Activated naive CD4-positive, alpha-beta T cell treated with anti-CD3 and anti-CD28 coated beads for 36 hours (primary cell): ENCODE measurements around the gene FAT1. TPM values are rescaled to one million over a fixed set of nuclear protein-coding genes. Genes with fewer than 3 reads are reported as not detected.

Source experiments
- CTCF ChIA-PET: fragments of 350-600 bp; sonication (Branson Sonifier 250); formaldehyde crosslinking; loops from one replicate; lab custom pipeline; 2021; ENCODE audit warnings: antibody characterized with exemption; lab: Charles Lee
- DNase-seq: peaks from one replicate; pipeline ENCODE4 v3.0.0-alpha.2; 2020
- H3K27ac Mint-ChIP-seq: one replicate; pipeline ENCODE4 v1.8.0; 2021; ENCODE audit warnings: mild to moderate bottlenecking, mixed read lengths
- H3K27me3 Mint-ChIP-seq: one replicate; pipeline ENCODE4 v1.8.0; 2021; ENCODE audit warnings: low read depth, mixed read lengths
- H3K36me3 Mint-ChIP-seq: one replicate; pipeline ENCODE4 v1.8.0; 2021; ENCODE audit warnings: low read depth, mixed read lengths
- H3K4me1 Mint-ChIP-seq: one replicate; pipeline ENCODE4 v1.8.0; 2021; ENCODE audit warnings: low read depth, mixed read lengths
- H3K4me3 Mint-ChIP-seq: one replicate; pipeline ENCODE4 v1.8.0; 2021; ENCODE audit warnings: mild to moderate bottlenecking, moderate library complexity, mixed read lengths
- H3K9me3 Mint-ChIP-seq: one replicate; pipeline ENCODE4 v1.8.0; 2021; ENCODE audit warnings: mixed read lengths
- intact Hi-C: fragments of 100-400 bp; cut with micrococcal nuclease; formaldehyde crosslinking; loops from one replicate; pipeline ENCODE4 v1.15.1; 2023
- total RNA-seq, 2 experiments: library from RNA; stranded (reverse); gene quantifications; one replicate each; pipeline ENCODE4 v1.2.3, GENCODE V29; 2021

The FAT1 gene
- total RNA-seq, 2 experiments from 2014 or later, result 0.02 to 0.43 TPM

GRCh38 chr4:186630128-186630527 lies 93.5 kb downstream of the FAT1 start:
- Mint-ChIP-seq H3K27me3 (no peaks in the 10 kb centered on the region), H3K9me3 (peaks cover 3% of the 10 kb centered on the region), H3K27ac (no peak overlapping the region), H3K4me1 (no peaks in the 10 kb centered on the region), H3K4me3 (no peak overlapping the region), H3K36me3 (no peaks in the 10 kb centered on the region)
- intact Hi-C loops, result no loop called here
- CTCF ChIA-PET, result no interaction called here
- DNase-seq, result no peak

GRCh38 chr4:186628058-186628711 lies 95.5 kb downstream of the FAT1 start:
- Mint-ChIP-seq H3K9me3 (peaks cover 3% of the 10 kb centered on the region), H3K36me3 (no peaks in the 10 kb centered on the region), H3K27ac (no peak overlapping the region), H3K4me1 (no peaks in the 10 kb centered on the region), H3K27me3 (no peaks in the 10 kb centered on the region), H3K4me3 (no peak overlapping the region)
- CTCF ChIA-PET, result interaction anchor here (1.6 kb wide), 1 partner anchor 40 kb away, joined by 3 read pairs; no protein-coding TSS in a partner anchor
- intact Hi-C loops, result no loop called here
- DNase-seq, result no peak

- H3K9me3 Mint-ChIP-seq, result peaks cover 3% of the 10 kb centered on the region
- CTCF ChIA-PET, result interaction anchor here (0.7 to 1.6 kb wide), 2 partner anchors 39 to 114 kb away, joined by 3 read pairs; no protein-coding TSS in a partner anchor
Measured at GRCh38 chr4:186627226-186627865, 96.3 kb downstream of the FAT1 start.

GRCh38 chr4:186624951-186625350 lies 98.7 kb downstream of the FAT1 start:
- no peaks in the 10 kb centered on the region for H3K36me3 Mint-ChIP-seq
- H3K4me3 Mint-ChIP-seq, result no peak overlapping the region
- DNase-seq, result no peak
- peaks cover 5% of the 10 kb centered on the region for H3K27me3 Mint-ChIP-seq
- no peaks in the 10 kb centered on the region for H3K4me1 Mint-ChIP-seq
- H3K9me3 Mint-ChIP-seq, result peaks cover 3% of the 10 kb centered on the region
- CTCF ChIA-PET, result no interaction called here
- intact Hi-C loops, result no loop called here
- H3K27ac Mint-ChIP-seq, result no peak overlapping the region

More at GRCh38 chr4:186627226-186627865, 96.3 kb downstream of the FAT1 start:
- no peaks in the 10 kb centered on the region for H3K36me3 Mint-ChIP-seq
- DNase-seq, result no peak
- peaks cover 5% of the 10 kb centered on the region for H3K27me3 Mint-ChIP-seq
- intact Hi-C loops, result no loop called here
- no peaks in the 10 kb centered on the region for H3K4me1 Mint-ChIP-seq
- no peak overlapping the region for H3K27ac Mint-ChIP-seq
- H3K4me3 Mint-ChIP-seq, result no peak overlapping the region

- peaks cover 5% of the 10 kb centered on the region for H3K27me3 Mint-ChIP-seq
- no peaks in the 10 kb centered on the region for H3K4me1 Mint-ChIP-seq
- no peaks in the 10 kb centered on the region for H3K9me3 Mint-ChIP-seq
- no peaks in the 10 kb centered on the region for H3K36me3 Mint-ChIP-seq
- H3K4me3 Mint-ChIP-seq, result no peak overlapping the region
- DNase-seq, result no peak
- CTCF ChIA-PET, result no interaction called here
- H3K27ac Mint-ChIP-seq, result no peak overlapping the region
- intact Hi-C loops, result no loop called here
Measured at GRCh38 chr4:186623546-186623945, 100.1 kb downstream of the FAT1 start.

GRCh38 chr4:186622788-186623464 lies 100.7 kb downstream of the FAT1 start:
- peaks cover 5% of the 10 kb centered on the region for H3K27me3 Mint-ChIP-seq
- no peak for DNase-seq
- intact Hi-C loops, result no loop called here
- H3K27ac Mint-ChIP-seq, result no peak overlapping the region
- H3K9me3 Mint-ChIP-seq, result no peaks in the 10 kb centered on the region
- H3K4me3 Mint-ChIP-seq, result no peak overlapping the region
- H3K4me1 Mint-ChIP-seq, result no peaks in the 10 kb centered on the region
- CTCF ChIA-PET, result no interaction called here
- H3K36me3 Mint-ChIP-seq, result no peaks in the 10 kb centered on the region

GRCh38 chr4:186621959-186622553 lies 101.6 kb downstream of the FAT1 start:
- no peak overlapping the region for H3K4me3 Mint-ChIP-seq
- H3K4me1 Mint-ChIP-seq, result no peaks in the 10 kb centered on the region
- CTCF ChIA-PET, result no interaction called here
- peaks cover 5% of the 10 kb centered on the region for H3K27me3 Mint-ChIP-seq
- no peaks in the 10 kb centered on the region for H3K36me3 Mint-ChIP-seq
- H3K27ac Mint-ChIP-seq, result no peak overlapping the region
- intact Hi-C loops, result no loop called here
- no peaks in the 10 kb centered on the region for H3K9me3 Mint-ChIP-seq
- DNase-seq, result no peak

GRCh38 chr4:186619088-186619487 lies 104.6 kb downstream of the FAT1 start:
- Mint-ChIP-seq H3K9me3 (no peaks in the 10 kb centered on the region), H3K36me3 (no peaks in the 10 kb centered on the region), H3K4me1 (no peaks in the 10 kb centered on the region), H3K27ac (no peak overlapping the region), H3K27me3 (peaks cover 10% of the 10 kb centered on the region), H3K4me3 (no peak overlapping the region)
- intact Hi-C loops, result no loop called here
- DNase-seq, result no peak
- CTCF ChIA-PET, result no interaction called here

- DNase-seq, result no peak
- no peak overlapping the region for H3K27ac Mint-ChIP-seq
- CTCF ChIA-PET, result no interaction called here
- no peaks in the 10 kb centered on the region for H3K9me3 Mint-ChIP-seq
- peaks cover 10% of the 10 kb centered on the region for H3K27me3 Mint-ChIP-seq
- no peak overlapping the region for H3K4me3 Mint-ChIP-seq
- no peaks in the 10 kb centered on the region for H3K36me3 Mint-ChIP-seq
- no peaks in the 10 kb centered on the region for H3K4me1 Mint-ChIP-seq
- intact Hi-C loops, result no loop called here
Measured at GRCh38 chr4:186617921-186618320, 105.7 kb downstream of the FAT1 start.

GRCh38 chr4:186607490-186607889 lies 116.2 kb downstream of the FAT1 start:
- Mint-ChIP-seq H3K4me1 (no peaks in the 10 kb centered on the region), H3K9me3 (peaks cover 1% of the 10 kb centered on the region), H3K27me3 (no peaks in the 10 kb centered on the region), H3K27ac (no peak overlapping the region), H3K4me3 (no peak overlapping the region), H3K36me3 (no peaks in the 10 kb centered on the region)
- DNase-seq, result no peak
- intact Hi-C loops, result no loop called here
- CTCF ChIA-PET, result no interaction called here

- CTCF ChIA-PET, result interaction anchor here (0.6 kb wide), 1 partner anchor 47 kb away, joined by 3 read pairs; no protein-coding TSS in a partner anchor
Measured at GRCh38 chr4:186606591-186606992, 117.1 kb downstream of the FAT1 start.

GRCh38 chr4:186605261-186605865 lies 118.3 kb downstream of the FAT1 start:
- H3K4me1 Mint-ChIP-seq, result no peaks in the 10 kb centered on the region
- H3K4me3 Mint-ChIP-seq, result no peak overlapping the region
- CTCF ChIA-PET, result no interaction called here
- intact Hi-C loops, result no loop called here
- no peaks in the 10 kb centered on the region for H3K36me3 Mint-ChIP-seq
- no peak overlapping the region for H3K27ac Mint-ChIP-seq
- DNase-seq, result no peak
- no peaks in the 10 kb centered on the region for H3K27me3 Mint-ChIP-seq
- H3K9me3 Mint-ChIP-seq, result peaks cover 1% of the 10 kb centered on the region

More at GRCh38 chr4:186606591-186606992, 117.1 kb downstream of the FAT1 start:
- no peaks in the 10 kb centered on the region for H3K4me1 Mint-ChIP-seq
- no peak for DNase-seq
- intact Hi-C loops, result no loop called here
- H3K27ac Mint-ChIP-seq, result no peak overlapping the region
- H3K27me3 Mint-ChIP-seq, result no peaks in the 10 kb centered on the region
- H3K9me3 Mint-ChIP-seq, result peaks cover 1% of the 10 kb centered on the region
- no peaks in the 10 kb centered on the region for H3K36me3 Mint-ChIP-seq
- no peak overlapping the region for H3K4me3 Mint-ChIP-seq
